Mucosa of descending colon (tissue), 3 donors: ENCODE measurements around the gene WLS. TPM values are rescaled to one million over a fixed set of nuclear protein-coding genes. Genes with fewer than 3 reads are reported as not detected.
"Not testable (repeated sequence)": the region's sequence is repeated elsewhere in the genome, so short reads cannot be mapped to it uniquely, and the experiment has no call there.

Experiments used
- ATAC-seq: fragments of 200-7000 bp; cut with Tn5 transposase; one replicate; pipeline ENCODE4 v1.9.1; 2020; ENCODE audit warnings: mild to moderate bottlenecking, moderate library complexity
- DNase-seq, 3 donors: peaks; one replicate each; pipeline ENCODE4 v3.0.0-alpha.2; 2020
- H3K36me3 ChIP-seq: fragments of 200-600 bp; one replicate; pipeline ENCODE4 v1.8.0; 2021; ENCODE audit warnings: low read depth, mild to moderate bottlenecking
- H3K4me1 ChIP-seq: fragments of 200-600 bp; one replicate; pipeline ENCODE4 v1.8.0; 2021; ENCODE audit warnings: low read depth, mild to moderate bottlenecking
- H3K4me3 ChIP-seq: fragments of 200-600 bp; one replicate; pipeline ENCODE4 v1.8.0; 2021; ENCODE audit warnings: mild to moderate bottlenecking
- H3K9me3 ChIP-seq: fragments of 200-600 bp; one replicate; pipeline ENCODE4 v1.8.0; 2021; ENCODE audit warnings: mild to moderate bottlenecking
- CTCF ChIP-seq: fragments of 200-600 bp; IDR thresholded peaks from one replicate; pipeline ENCODE4 v1.8.0; 2022; ENCODE audit warnings: antibody characterized with exemption, mild to moderate bottlenecking
- intact Hi-C, 2 donors: fragments of 100-400 bp; cut with DNase I in 1 of 2; cut with micrococcal nuclease in 1 of 2; formaldehyde crosslinking; loops; one replicate each; pipeline versions ENCODE4 v1.11.0 to v1.11.1; 2022; cut with DNase I, micrococcal nuclease
- total RNA-seq, 3 donors: library from RNA; stranded (reverse); fragmentation: NEBNext Ultra II Directional in 2 of 3; extraction: Animal tissue kit (Norgen Biotek cat#: 25700) in 2 of 3; gene quantifications; one replicate each; pipeline versions ENCODE4 v1.2.1 to v1.2.4, GENCODE V29; 2021 to 2023
- donor health status: DM: no; HTN: no; CAD: no; lungs with moderate emphysema.
- donor health status: DM: no; HTN: no; CAD: no.
- donor health status: DM: no; HTN: yes; CAD: no.

Gene WLS
- total RNA-seq, 3 donors from 2014 or later: 100 to 182 (median 118) TPM

- intact Hi-C loops: no loop called here
- Histone ChIP-seq H3K4me3 (no peak overlapping the region), H3K9me3 (no peaks in the 10 kb centered on the region), H3K4me1 (peaks cover 7% of the 10 kb centered on the region), H3K36me3 (no peaks in the 10 kb centered on the region)
- no peak for DNase-seq
- no peak for TF ChIP-seq CTCF
- no peak for ATAC-seq
Observed at GRCh38 chr1:68165665-68166064, 66.7 kb downstream of the WLS start.

- Histone ChIP-seq H3K4me1 (peaks cover 7% of the 10 kb centered on the region), H3K36me3 (no peaks in the 10 kb centered on the region), H3K9me3 (no peaks in the 10 kb centered on the region), H3K4me3 (no peak overlapping the region)
- intact Hi-C loops: no loop called here
- no peak for TF ChIP-seq CTCF
- DNase-seq: no peak
- peak; percentile 61 for ATAC-seq
Observed at GRCh38 chr1:68164918-68165317, 67.4 kb downstream of the WLS start.

GRCh38 chr1:68163220-68163619 is 69.1 kb downstream of the WLS start:
- DNase-seq: no peak
- H3K4me3 ChIP-seq: no peak overlapping the region
- peaks cover under 1% of the 10 kb centered on the region for H3K4me1 ChIP-seq
- no peaks in the 10 kb centered on the region for H3K9me3 ChIP-seq
- intact Hi-C loops: no loop called here
- no peaks in the 10 kb centered on the region for H3K36me3 ChIP-seq
- TF ChIP-seq CTCF: no peak
- no peak for ATAC-seq

- no peak for DNase-seq
- H3K9me3 ChIP-seq: no peaks in the 10 kb centered on the region
- H3K36me3 ChIP-seq: no peaks in the 10 kb centered on the region
- ATAC-seq: no peak
- no peaks in the 10 kb centered on the region for H3K4me1 ChIP-seq
- intact Hi-C loops: no loop called here
- no peak for TF ChIP-seq CTCF
- no peak overlapping the region for H3K4me3 ChIP-seq
Observed at GRCh38 chr1:68162761-68163160, 69.6 kb downstream of the WLS start.

GRCh38 chr1:68161672-68162071 is 70.7 kb downstream of the WLS start:
- ATAC-seq, H3K36me3 ChIP-seq, DNase-seq, H3K4me1 ChIP-seq, H3K4me3 ChIP-seq, H3K9me3 ChIP-seq, intact Hi-C loops: not testable (repeated sequence)

- ATAC-seq, intact Hi-C loops: not testable (repeated sequence)
Observed at GRCh38 chr1:68160935-68161334, 71.4 kb downstream of the WLS start.

GRCh38 chr1:68160021-68160420 is 72.3 kb downstream of the WLS start:
- intact Hi-C loops: no loop called here
- H3K4me3 ChIP-seq: no peak overlapping the region
- no peaks in the 10 kb centered on the region for H3K9me3 ChIP-seq
- DNase-seq (no peak), ATAC-seq (no peak)
- H3K36me3 ChIP-seq: no peaks in the 10 kb centered on the region
- H3K4me1 ChIP-seq: no peaks in the 10 kb centered on the region
- TF ChIP-seq CTCF: no peak

More at GRCh38 chr1:68160935-68161334, 71.4 kb downstream of the WLS start:
- not testable (repeated sequence) for H3K36me3 ChIP-seq, DNase-seq, H3K4me3 ChIP-seq, H3K9me3 ChIP-seq, H3K4me1 ChIP-seq
